Fibroblast of skin of left biceps (primary cell): Measurements from ENCODE around the gene TXNDC17.
"Not testable (repeated sequence)": the region's sequence is repeated elsewhere in the genome, so short reads cannot be mapped to it uniquely, and the experiment has no call there.

Experiments used
- DNase-seq, 2 experiments: peaks; one replicate each; pipeline ENCODE4 v3.0.0-alpha.2; 2013; ENCODE audit warnings: low read depth in 2 of 2

Gene TXNDC17

DNA sequence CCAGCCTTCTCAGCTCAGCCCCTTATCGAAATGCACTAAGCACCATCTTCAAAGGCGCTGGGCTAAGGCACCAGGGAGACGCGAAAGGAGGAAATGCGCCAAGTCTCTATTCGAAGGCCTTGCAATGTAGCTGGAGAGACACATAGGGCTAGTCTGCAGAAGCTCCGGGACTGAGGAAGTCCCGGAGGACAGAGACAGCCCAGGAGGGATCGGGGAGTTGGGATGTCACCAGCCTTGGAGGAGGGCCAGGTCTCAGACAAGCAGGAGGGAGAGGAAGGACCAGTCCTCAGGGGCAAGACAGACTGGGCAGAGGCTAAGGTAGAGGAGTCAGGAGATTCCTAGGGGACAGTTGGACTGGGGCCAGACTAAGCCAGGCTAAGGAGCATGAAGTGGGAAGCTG, 19.2 kb downstream of the TXNDC17 start:
- DNase-seq = no peak

GRCh38 chr17:6660805-6661463, 20.1 kb downstream of the TXNDC17 start:
- no peak for DNase-seq

GRCh38 chr17:6661464-6661848, 20.6 kb downstream of the TXNDC17 start:
- DNase-seq = no peak

DNA sequence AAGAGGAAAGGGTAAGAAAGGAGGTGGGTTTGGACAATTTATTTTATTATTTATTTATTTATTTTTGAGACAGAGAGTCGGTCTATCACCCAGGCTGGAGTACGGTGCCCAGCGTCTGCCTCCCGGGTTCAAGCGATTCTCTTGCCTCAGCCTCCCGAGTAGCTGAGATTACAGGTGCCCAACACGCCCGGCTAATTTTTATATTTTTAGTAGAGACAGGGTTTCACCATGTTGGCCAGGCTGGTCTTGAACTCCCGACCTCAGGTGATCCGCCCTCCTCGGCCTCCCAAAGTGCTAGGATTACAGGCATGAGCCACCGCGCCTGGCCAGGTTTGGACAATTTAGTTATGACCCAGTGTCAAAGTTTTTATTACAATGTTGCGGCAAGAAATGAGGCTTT, 22.3 kb downstream of the TXNDC17 start:
- DNase-seq = not testable (repeated sequence)

- DNase-seq = peak; percentile 43 to 49
Measured at GRCh38 chr17:6666077-6666521, 25.2 kb downstream of the TXNDC17 start.

- DNase-seq = no peak
Measured at GRCh38 chr17:6666557-6666956, 25.7 kb downstream of the TXNDC17 start.

- no peak for DNase-seq
Measured at GRCh38 chr17:6667516-6667915, 26.7 kb downstream of the TXNDC17 start.

DNA sequence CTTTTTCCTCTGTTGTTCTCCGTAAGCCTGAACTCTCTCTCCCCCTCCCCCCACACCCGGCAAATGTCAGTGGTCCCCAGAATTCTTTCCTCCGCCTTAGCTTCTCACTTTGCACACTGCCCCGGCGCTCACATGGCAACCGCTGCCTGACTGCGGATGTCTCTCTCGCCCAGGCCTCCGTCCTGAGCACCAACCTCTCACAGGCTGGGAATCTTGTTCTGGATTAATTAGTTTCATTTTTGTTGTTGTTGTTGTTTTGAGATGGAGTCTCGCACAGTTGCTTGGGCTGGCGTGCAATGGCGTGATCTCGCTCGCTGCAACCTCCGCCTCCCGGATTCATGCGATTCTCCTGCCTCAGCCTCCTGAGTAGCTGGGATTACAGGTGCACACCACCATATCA, 27.4 kb downstream of the TXNDC17 start:
- no peak for DNase-seq

GRCh38 chr17:6668727-6669425, 28.0 kb downstream of the TXNDC17 start:
- DNase-seq = no peak

- DNase-seq = no peak
Measured at GRCh38 chr17:6669479-6670212, 28.8 kb downstream of the TXNDC17 start.

DNA sequence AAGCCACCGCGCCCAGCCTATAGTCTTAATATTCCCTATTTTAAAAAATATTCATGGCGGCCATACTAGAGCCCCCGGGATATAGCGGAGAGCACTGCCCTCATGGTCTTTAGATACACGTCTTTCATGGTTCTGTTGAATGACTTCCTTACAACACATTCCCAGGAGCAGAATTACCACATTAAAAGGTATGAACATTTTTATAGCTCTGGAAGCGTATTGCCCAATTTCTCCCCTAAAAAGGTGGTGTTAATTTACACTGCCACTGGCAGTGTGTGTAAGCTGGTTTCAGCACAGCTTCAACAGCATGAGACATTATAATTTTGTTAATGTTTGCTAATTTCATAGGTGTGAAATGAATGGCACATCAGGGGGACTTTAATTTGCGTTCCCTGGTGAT, 29.7 kb downstream of the TXNDC17 start:
- DNase-seq = no peak

DNA sequence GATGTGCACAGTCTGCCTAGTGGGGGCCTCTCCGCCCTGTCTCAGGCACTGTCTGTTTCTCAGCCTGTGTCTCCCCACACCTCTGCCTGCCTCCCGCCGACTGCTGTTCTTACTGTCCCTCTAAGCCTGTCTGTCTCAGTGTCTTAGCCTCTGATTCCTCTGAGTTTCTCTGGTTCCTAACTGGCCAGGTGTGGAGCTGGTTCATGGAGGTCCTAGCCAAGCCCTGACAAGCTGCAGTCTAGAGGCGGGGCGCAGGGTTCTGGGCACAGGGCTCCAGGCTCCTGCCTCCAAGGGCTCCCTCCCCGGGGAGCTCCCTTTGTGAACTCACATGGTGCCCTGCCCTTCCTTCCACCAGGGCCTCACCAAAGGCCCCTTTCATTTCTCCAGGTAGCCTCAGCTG, 30.1 kb downstream of the TXNDC17 start:
- no peak for DNase-seq

GRCh38 chr17:6671431-6671830, 30.6 kb downstream of the TXNDC17 start:
- no peak for DNase-seq

GRCh38 chr17:6674586-6674985, 33.7 kb downstream of the TXNDC17 start:
- no peak for DNase-seq

DNA sequence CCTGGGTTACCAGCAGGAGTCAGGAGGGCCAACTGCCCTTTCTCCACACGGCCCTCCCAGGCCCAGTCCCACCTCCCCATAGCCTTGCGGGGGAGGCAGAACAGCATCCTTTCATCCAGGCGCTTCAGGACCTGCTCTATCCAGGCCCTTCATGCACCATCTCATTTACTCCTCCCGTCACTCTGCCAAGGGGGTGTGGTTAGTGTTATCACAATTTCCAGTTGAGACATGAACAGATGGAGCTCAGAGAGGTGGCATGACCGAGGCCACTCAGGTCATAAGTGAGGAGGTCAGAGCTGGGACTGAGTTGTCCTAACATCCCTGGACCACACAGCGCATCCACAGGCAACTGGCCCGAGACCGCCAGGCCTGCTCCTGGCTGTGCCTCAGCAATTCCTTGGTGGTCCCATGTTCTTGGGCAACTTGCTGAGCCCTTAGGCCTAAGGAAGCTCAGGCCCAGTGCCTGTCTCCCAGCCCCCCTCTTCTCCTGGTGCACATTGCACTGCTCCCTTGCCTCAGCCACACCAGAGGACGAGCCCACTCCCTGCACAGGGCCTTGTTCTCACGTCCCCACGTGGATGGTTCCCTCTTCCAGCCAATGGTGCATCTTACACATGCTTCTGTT, 34.5 kb downstream of the TXNDC17 start:
- no peak for DNase-seq

DNA sequence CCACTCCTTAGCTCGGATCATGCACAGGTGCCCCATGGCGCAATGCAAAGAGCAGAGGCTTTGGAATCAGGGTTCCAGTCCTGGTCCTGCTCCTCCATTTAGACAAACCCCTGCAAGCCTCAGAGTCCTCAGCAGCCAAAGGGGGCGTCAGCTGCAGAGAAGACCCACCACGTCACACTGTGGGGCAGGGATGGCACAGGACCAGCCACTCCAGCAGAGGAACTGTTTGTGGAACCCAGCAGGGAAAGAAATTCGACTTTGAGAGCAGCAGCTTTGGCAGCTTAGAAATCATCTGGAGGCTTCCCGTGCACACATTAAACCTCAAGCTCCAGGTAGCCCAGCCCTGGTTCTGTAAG, 35.9 kb downstream of the TXNDC17 start:
- no peak for DNase-seq

DNA sequence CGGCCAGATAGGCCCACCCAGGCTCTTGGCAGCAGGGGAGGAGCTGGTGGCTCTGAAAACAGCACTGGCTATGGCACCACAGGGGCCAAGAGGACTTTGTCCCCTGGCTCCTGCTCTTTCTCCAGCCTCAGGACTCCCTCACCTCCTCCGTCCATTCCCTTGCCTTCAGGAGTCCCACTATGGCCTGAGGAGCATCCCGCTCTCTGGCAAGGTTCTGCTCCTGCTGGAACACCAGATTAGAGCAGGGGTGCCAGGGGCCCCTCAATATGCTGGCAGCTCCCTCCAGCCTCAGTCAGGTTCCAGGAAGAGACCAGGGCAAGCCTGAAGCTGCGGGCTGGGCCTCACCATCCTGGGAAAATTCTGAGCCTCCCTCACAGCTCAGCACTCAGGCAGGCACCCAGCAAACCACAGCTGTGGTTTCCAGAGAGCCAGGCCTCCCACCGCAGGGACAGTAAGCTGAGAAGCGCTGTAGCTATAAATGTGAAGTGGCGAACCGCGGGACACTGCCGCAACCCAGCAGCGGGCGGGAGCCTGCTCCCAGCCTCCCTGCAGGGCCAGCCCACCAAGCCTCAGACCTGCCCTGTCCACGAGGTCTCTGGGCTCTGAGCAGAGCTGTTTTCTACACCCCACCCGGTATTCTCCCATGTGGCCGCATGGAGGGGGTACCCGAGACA, 36.4 kb downstream of the TXNDC17 start:
- no peak for DNase-seq

DNA sequence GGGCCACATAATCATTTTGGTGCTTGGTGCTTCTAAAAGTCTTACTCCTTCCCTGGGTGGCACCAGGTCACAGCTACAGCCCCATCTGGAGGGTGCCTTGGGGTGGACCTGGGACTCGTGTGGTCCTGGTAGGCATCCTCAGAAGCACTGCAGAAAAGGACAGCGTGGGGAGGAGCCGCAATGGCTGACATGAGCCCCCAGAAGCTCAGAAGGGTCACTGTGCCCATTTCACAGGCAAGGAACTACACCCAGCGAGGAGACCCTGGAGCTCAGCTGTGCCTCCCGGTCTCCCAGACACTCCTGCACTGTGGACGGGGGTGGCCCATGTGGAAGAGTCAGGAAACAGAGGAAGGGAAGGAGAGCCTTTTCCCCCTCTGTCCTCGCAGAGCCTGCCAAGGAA, 37.1 kb downstream of the TXNDC17 start:
- no peak for DNase-seq

- DNase-seq = no peak
Measured at GRCh38 chr17:6679241-6679640, 38.4 kb downstream of the TXNDC17 start.

DNA sequence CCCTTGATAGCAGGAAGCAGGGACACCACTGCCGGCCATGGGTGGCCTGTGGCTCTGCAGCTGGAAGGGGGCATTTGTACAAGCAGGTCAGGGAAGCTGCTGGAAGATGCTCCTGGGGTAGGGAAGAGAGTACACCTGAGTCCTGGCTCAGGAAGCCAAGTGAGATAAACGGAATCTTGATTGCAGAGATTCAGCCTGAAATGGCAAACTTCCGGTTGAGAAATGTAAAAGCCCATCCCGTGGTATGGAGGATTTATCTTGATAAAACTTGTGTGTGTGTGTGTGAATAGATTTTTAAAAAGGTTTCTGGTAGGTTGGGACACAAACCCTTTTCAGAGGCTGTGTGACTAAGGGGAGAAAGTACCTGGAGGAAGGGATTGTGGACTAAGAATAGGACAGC, 40.3 kb downstream of the TXNDC17 start:
- no peak for DNase-seq

DNA sequence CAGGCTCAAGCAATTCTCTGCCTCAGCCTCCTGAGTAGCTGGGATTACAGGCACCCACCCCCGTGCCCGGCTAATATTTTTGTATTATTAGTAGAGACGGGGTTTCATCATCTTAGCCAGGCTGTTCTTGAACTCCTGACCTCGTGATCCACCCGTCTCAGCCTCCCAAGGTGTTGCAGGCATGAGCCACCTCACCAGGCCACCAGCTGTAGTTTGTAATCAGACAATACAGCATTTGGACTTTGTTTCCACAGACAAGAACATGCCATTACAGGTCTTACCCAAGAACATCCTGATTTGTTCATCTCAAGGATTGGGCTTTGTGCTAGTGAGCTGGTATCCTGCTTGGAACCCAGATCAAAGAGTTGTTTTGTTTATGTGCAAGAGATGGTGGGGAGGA, 40.8 kb downstream of the TXNDC17 start:
- DNase-seq = no peak

DNA sequence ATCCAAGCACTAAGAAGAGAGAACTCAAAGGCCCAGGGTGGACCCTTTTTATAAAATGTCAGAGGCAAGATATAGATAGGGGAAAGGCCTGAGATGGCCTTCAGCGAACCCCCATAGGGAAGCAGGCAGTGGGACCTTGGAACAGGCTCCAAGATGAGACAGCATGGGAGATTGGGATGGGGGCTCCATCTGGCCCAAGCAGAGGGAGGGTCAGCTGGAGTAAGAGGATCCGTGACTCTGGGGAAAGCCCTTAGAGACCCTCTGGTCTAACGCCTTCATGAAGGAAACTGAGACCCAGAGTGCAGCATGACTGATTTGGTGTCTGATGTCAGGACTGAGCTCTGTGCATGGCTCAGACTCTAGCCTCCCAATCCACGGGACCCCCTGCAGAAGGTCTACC, 41.5 kb downstream of the TXNDC17 start:
- no peak for DNase-seq
